Choroid plexus epithelial cell (primary cell): ENCODE results near the gene KIF7.
A peak's percentile ranks its signal among the peaks of the same experiment; 100 is the strongest.

Experiments
- DNase-seq: peaks from one replicate; pipeline ENCODE4 v3.0.0-alpha.2; 2010; ENCODE audit warnings: low read depth
- H3K4me3 ChIP-seq: 2 replicates; pipeline ENCODE4 v1.5.1; 2011; ENCODE audit warnings: low read depth, mild to moderate bottlenecking, control low read depth, low read length, moderate library complexity
- TF ChIP-seq, protein P1 (sequence below): conservative IDR thresholded peaks from 2 replicates; pipeline ENCODE4 v1.5.1; 2011; ENCODE audit warnings: low read depth, mild to moderate bottlenecking, control low read depth, inconsistent platforms, low read length, moderate library complexity

KIF7 gene, protein sequence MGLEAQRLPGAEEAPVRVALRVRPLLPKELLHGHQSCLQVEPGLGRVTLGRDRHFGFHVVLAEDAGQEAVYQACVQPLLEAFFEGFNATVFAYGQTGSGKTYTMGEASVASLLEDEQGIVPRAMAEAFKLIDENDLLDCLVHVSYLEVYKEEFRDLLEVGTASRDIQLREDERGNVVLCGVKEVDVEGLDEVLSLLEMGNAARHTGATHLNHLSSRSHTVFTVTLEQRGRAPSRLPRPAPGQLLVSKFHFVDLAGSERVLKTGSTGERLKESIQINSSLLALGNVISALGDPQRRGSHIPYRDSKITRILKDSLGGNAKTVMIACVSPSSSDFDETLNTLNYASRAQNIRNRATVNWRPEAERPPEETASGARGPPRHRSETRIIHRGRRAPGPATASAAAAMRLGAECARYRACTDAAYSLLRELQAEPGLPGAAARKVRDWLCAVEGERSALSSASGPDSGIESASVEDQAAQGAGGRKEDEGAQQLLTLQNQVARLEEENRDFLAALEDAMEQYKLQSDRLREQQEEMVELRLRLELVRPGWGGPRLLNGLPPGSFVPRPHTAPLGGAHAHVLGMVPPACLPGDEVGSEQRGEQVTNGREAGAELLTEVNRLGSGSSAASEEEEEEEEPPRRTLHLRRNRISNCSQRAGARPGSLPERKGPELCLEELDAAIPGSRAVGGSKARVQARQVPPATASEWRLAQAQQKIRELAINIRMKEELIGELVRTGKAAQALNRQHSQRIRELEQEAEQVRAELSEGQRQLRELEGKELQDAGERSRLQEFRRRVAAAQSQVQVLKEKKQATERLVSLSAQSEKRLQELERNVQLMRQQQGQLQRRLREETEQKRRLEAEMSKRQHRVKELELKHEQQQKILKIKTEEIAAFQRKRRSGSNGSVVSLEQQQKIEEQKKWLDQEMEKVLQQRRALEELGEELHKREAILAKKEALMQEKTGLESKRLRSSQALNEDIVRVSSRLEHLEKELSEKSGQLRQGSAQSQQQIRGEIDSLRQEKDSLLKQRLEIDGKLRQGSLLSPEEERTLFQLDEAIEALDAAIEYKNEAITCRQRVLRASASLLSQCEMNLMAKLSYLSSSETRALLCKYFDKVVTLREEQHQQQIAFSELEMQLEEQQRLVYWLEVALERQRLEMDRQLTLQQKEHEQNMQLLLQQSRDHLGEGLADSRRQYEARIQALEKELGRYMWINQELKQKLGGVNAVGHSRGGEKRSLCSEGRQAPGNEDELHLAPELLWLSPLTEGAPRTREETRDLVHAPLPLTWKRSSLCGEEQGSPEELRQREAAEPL (N-terminal part only)

DNA sequence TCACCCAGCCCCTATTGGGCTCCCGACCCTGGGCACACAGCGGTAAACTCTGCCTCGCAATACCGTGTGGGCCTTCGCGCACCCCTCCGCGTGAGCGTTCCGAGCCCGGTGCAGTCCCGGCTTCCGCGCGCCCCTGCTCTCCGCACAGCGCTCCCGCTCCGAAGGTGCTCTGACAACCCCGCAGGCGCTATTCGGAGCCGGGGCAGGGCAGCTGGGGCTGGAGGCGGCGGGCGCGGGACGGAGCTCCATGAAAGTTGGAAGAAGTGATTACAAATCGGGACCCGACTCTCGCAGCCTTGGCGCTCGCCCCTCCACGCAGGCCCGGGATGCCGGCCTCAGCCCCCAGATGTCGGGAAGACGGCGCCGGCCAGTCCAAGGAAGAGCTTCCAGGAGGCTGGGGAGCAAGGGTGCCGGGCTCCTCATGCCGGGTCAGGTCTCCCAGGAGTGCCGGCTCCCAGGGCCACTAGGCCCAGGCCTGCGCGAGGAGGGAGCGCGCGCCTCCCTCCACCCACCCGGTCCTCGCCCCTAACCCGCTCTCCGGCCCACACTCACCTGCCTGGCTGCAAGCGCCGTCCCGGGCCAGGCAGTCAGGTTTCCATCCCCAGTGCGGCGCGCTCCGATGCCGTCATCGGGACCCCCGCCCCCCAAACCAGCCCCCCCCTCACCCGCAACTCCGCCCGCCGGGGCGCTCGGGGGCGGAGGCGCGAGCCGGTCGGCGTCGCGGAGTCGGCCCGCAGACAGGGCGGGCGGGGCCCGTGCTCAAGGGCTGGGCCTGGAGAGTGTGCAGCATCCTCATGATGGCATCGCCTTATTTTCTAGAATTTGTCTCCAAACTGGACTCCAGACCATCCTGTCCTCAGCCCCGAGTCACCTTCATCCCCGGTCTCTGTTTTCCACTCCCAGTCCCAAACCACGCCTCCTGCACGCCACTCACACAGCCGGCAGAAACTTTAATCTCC is at the start of gene KIF7:
TSS of gene KIF7 (minus strand) at position 621 of the 959 bp plus-strand sequence. CDS start 2,537 bp downstream, outside the sequence.
- DNase-seq = peak; percentile 49
- H3K4me3 ChIP-seq = peak within 1 kb of the TSS; percentile 80

DNA sequence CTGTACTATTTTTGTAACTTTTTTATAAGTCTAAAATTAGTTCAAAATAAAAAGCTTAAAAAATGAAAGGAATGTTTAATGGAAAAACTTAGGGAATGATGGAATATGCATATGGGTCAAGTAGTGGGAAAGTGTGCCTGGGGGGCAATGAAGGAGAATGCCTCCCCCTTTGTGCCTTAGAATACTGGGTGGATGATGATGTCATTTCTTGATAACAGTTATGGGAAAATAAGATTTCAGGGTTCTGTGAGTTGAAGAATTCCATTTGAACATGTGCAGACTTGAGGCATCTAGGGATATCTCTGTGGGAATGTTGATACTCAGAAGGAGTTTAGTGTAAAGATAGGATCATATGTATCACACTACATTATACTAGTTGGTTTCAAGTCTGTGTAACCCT is 49.1 kb upstream of the KIF7 start:
- TF ChIP-seq, protein P1, sequence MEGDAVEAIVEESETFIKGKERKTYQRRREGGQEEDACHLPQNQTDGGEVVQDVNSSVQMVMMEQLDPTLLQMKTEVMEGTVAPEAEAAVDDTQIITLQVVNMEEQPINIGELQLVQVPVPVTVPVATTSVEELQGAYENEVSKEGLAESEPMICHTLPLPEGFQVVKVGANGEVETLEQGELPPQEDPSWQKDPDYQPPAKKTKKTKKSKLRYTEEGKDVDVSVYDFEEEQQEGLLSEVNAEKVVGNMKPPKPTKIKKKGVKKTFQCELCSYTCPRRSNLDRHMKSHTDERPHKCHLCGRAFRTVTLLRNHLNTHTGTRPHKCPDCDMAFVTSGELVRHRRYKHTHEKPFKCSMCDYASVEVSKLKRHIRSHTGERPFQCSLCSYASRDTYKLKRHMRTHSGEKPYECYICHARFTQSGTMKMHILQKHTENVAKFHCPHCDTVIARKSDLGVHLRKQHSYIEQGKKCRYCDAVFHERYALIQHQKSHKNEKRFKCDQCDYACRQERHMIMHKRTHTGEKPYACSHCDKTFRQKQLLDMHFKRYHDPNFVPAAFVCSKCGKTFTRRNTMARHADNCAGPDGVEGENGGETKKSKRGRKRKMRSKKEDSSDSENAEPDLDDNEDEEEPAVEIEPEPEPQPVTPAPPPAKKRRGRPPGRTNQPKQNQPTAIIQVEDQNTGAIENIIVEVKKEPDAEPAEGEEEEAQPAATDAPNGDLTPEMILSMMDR = no peak
- no peak overlapping the region for H3K4me3 ChIP-seq
- no peak for DNase-seq

More for the DNA sequence above, at the start of gene KIF7:
- TF ChIP-seq, protein P1 = no peak

DNA sequence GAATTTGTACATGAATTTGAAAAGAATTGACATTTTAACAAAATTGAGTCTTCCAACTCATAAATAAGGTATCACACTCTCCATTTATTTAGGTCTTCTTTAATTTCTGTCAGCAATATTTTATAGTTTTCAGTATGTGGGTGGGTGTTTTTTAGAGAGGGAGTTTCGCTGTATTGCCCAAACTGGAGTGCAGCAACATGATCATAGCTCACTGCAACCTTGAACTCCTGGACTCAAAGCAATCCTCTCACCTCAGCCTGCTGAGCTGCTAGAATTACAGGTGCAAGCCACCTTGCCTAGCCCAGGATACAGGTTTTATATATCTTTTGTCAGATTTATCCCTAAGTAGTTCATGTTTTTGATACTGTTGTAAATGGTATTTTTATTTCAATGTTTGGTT is 39.9 kb upstream of the KIF7 start:
- TF ChIP-seq, protein P1 = no peak
- H3K4me3 ChIP-seq = no peak overlapping the region
- no peak for DNase-seq

DNA sequence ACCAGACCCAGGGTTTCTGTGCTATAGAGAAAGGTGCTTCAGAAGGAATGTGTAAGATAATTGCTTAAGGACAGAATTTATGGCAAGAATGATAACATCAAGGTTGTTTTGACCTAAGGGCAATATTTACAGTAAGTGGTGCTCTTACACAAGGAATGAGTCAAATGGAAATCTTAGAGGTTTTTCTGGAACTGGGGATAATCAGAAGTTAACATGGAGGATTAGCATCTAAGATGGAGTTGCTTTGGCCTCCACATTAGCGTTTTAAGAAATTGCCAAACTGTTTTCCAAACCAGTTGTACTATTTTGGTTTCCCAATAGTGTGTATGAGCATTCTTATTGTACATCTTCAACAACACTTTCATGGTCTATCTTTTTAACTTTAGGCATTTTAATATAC is 38.4 kb upstream of the KIF7 start:
- DNase-seq = no peak
- TF ChIP-seq, protein P1 = no peak
- no peak overlapping the region for H3K4me3 ChIP-seq

DNA sequence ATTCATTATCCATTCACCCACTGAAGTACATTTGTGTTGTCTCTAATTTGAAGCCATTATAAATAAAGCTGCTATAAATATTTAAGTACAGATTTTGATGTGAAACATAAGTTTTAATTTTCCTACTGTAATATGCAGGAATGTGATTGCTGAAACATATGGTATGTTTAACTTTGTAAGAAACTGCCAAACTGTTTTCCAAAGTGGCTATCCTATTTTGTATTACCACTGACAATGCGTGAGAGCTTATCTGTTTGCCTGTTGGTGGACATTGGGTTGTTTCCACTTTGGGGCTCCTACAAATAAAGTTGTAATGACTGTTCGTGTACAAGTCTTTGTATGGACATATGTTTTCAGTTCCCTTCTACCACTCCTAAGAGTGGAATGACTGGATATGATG is 37.8 kb upstream of the KIF7 start:
- TF ChIP-seq, protein P1 = no peak
- DNase-seq = no peak
- H3K4me3 ChIP-seq = no peak overlapping the region
